ENCODE results near the gene R3HDM1.

The R3HDM1 gene

GRCh38 chr2:135563793-135564192 is 32.5 kb downstream of the R3HDM1 start:
- peak; percentile 15 for DNase-seq (ENCODE audit: extremely low read depth, low read depth)
- TF ChIP-seq, protein P1, sequence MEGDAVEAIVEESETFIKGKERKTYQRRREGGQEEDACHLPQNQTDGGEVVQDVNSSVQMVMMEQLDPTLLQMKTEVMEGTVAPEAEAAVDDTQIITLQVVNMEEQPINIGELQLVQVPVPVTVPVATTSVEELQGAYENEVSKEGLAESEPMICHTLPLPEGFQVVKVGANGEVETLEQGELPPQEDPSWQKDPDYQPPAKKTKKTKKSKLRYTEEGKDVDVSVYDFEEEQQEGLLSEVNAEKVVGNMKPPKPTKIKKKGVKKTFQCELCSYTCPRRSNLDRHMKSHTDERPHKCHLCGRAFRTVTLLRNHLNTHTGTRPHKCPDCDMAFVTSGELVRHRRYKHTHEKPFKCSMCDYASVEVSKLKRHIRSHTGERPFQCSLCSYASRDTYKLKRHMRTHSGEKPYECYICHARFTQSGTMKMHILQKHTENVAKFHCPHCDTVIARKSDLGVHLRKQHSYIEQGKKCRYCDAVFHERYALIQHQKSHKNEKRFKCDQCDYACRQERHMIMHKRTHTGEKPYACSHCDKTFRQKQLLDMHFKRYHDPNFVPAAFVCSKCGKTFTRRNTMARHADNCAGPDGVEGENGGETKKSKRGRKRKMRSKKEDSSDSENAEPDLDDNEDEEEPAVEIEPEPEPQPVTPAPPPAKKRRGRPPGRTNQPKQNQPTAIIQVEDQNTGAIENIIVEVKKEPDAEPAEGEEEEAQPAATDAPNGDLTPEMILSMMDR (IDR thresholded peaks at IDR 0.05; ENCODE audit: low read depth, low read length, missing control alignments): no peak
- H3K4me3 ChIP-seq (replicated peaks; ENCODE audit: low read depth, low read length): no peak overlapping the region

DNA sequence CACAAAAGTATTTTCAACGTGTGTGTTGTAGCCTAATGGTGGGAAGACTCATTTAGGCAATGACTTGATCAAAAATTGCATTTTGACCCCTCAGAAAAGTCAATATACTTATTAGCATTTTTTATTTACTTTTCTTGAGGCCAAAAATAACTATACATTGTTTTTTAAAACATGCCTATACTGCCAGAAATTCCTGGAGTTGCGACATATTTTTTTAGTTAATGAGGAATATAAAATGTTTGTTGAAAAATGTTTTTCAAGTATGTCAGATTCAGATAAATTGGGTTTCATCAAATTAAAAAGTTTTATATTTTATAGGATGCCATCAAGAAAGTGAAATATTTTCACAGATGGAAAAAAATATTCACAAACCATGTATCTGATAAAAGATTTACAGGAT is 39.6 kb downstream of the R3HDM1 start:
- no peak overlapping the region for H3K4me3 ChIP-seq (replicated peaks; ENCODE audit: low read depth, low read length)
- DNase-seq (ENCODE audit: extremely low read depth, low read depth): no peak
- TF ChIP-seq, protein P1 (IDR thresholded peaks at IDR 0.05; ENCODE audit: low read depth, low read length, missing control alignments): no peak

GRCh38 chr2:135573620-135574019 is 42.3 kb downstream of the R3HDM1 start:
- no peak for DNase-seq (ENCODE audit: extremely low read depth, low read depth)
- TF ChIP-seq, protein P1 (IDR thresholded peaks at IDR 0.05; ENCODE audit: low read depth, low read length, missing control alignments): no peak
- no peak overlapping the region for H3K4me3 ChIP-seq (replicated peaks; ENCODE audit: low read depth, low read length)

DNA sequence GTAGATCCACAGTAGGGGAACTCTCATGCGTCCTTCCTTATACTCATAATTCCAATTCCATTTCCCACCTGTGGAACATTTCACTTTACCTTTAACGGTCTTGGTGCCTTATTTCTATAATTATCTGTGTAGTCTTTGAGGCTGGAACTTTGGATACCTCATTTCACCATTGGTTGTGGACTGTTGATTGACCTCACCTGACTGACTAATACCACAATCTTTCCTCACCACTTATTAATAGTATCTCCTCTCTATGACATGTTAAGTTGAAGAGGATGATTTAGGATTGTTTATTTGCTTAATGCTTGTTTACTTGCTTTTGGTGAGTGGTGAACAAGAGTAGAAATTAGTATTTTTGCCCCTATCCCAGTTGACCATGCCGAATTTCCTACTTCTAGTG is 50.0 kb downstream of the R3HDM1 start:
- H3K4me3 ChIP-seq (replicated peaks; ENCODE audit: low read depth, low read length): no peak overlapping the region
- TF ChIP-seq, protein P1 (IDR thresholded peaks at IDR 0.05; ENCODE audit: low read depth, low read length, missing control alignments): no peak
- DNase-seq (ENCODE audit: extremely low read depth, low read depth): no peak

DNA sequence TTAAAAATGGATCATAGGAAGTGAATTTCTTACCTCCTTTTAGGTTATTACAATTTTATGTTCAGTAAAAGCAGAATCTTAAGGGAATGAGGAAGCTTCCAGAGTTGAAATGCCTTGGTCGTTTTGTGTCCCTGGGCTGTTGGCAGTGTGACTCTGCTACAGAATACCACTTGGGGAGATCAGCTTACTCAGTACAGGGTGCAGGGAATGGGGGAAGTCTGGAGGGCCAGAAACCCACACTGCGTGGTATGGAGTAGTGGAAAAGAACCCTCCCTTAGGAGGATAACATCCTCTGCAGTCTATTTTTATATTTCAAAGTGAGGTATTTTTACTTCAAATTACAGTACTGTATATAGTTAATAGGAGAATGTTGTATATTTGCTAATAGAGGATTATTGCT is 51.1 kb downstream of the R3HDM1 start:
- no peak for DNase-seq (ENCODE audit: extremely low read depth, low read depth)
- TF ChIP-seq, protein P1 (IDR thresholded peaks at IDR 0.05; ENCODE audit: low read depth, low read length, missing control alignments): no peak
- H3K4me3 ChIP-seq (replicated peaks; ENCODE audit: low read depth, low read length): no peak overlapping the region

DNA sequence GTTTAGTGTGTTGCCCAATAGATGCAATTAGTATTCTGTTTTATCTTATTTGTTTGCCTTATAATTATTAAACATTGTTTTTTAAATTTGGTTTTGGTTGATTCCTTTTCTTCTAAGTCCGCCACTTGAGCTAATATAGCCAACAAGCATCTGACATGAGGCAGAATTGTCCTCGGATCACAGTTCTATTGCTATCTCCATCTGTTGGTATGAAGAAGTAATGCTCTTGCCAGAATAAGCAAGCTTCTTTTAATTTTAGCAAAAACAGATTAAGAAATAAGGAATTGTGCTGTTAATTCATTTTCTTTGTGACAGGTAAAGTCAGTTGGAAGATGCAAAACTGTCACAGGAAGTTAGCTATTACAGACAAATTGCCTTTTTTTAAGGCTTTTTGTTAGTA is 54.3 kb downstream of the R3HDM1 start:
- TF ChIP-seq, protein P1 (IDR thresholded peaks at IDR 0.05; ENCODE audit: low read depth, low read length, missing control alignments): no peak
- H3K4me3 ChIP-seq (replicated peaks; ENCODE audit: low read depth, low read length): no peak overlapping the region
- DNase-seq (ENCODE audit: extremely low read depth, low read depth): no peak

DNA sequence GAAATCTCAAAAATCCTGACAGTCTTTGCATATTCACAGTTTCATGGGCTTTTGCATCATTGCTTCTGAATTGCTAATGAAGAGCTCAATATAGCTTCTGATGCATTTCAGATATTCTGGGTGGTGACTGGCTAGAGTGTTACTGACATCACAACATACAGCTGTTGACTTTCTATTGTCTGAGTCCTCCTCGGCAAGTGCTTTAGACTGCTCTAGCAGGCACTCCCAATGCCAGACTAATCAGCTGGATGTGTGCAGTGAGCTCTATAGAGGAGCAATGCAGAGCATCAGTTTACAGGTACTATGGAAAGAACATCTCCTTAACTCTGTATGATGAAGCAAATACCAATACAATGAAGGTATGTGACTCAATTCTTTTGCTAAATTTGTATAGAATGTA is 54.9 kb downstream of the R3HDM1 start:
- no peak for DNase-seq (ENCODE audit: extremely low read depth, low read depth)
- TF ChIP-seq, protein P1 (IDR thresholded peaks at IDR 0.05; ENCODE audit: low read depth, low read length, missing control alignments): no peak

More for the DNA sequence above, 54.9 kb downstream of the R3HDM1 start:
- H3K4me3 ChIP-seq (replicated peaks; ENCODE audit: low read depth, low read length): no peak overlapping the region
